Measurements from ENCODE around the gene TIMP4.

DNA sequence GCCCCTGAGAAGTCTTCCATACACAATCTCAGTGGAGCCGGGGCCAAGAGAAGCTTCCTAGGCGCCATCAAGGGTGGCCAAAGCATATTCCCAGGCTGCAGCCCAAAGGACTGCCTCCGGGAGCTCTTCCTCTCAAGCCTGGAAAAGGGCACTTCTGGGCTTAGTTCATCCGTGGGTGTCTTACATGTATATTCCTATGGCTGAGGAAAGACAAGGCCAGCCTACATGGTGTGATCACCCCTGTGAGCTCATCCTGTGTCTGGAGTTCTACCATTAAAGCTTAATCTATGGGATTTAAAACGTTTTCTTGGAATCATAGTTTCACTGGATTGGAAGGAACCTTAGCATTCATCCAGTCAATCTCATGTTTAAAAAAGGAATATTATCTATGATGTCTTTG lies 21.9 kb upstream of the TIMP4 start:
- TF ChIP-seq HNF4G (IDR thresholded peaks at IDR 0.05), result no peak
- TF ChIP-seq, protein P1, sequence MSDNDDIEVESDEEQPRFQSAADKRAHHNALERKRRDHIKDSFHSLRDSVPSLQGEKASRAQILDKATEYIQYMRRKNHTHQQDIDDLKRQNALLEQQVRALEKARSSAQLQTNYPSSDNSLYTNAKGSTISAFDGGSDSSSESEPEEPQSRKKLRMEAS (IDR thresholded peaks at IDR 0.05), result no peak

All from liver (tissue), 2 donors.